AG04449 (cell line): ENCODE data around the gene LRMDA.

Source experiments
- CTCF ChIA-PET: fragments of 350-600 bp; formaldehyde crosslinking; extraction: SDS; loops from one replicate; lab custom pipeline; 2021; ENCODE audit warnings: antibody characterized with exemption; lab: Yijun Ruan, JAX
- POLR2A ChIA-PET: fragments of 400-600, 350-600 bp; formaldehyde crosslinking; extraction: SDS; loops from one replicate; lab custom pipeline; 2020; ENCODE audit warnings: antibody characterized with exemption, inconsistent platforms; lab: Yijun Ruan, JAX
- DNase-seq: peaks from one replicate; pipeline ENCODE4 v3.0.0-alpha.2; 2010; ENCODE audit warnings: low read depth, low spot score
- H3K4me3 ChIP-seq: 2 replicates; pipeline ENCODE4 v1.5.1; 2011; ENCODE audit warnings: low read depth, mild to moderate bottlenecking, control low read depth, low read length
- TF ChIP-seq, protein P1 (sequence below): IDR thresholded peaks from one replicate; pipeline ENCODE4 v1.5.1; 2011; ENCODE audit warnings: mild to moderate bottlenecking, moderate library complexity, low read length, control low read depth, inconsistent platforms; ENCODE audit not compliant: insufficient read depth; ENCODE audit errors: missing control alignments

Gene LRMDA

DNA sequence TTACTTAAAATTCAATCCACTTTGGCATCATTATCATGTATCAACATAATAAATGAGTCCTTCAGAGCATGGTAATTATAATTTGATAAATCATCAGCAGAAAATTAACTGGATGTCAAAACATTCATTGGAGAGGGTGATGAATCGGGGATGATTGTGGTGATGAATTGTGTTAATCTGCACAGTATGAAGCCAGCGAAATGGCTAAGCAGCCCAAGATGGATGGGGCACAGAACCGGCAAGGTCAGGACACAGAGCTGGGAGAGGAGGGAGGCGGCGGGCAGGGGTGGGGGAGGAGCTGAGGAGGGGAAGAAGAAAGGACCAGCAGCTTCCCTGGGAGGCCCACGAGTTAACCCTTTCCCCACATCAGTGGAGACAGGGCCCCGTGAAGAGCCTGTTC is 536.1 kb downstream of the LRMDA start:
- TF ChIP-seq, protein P1, sequence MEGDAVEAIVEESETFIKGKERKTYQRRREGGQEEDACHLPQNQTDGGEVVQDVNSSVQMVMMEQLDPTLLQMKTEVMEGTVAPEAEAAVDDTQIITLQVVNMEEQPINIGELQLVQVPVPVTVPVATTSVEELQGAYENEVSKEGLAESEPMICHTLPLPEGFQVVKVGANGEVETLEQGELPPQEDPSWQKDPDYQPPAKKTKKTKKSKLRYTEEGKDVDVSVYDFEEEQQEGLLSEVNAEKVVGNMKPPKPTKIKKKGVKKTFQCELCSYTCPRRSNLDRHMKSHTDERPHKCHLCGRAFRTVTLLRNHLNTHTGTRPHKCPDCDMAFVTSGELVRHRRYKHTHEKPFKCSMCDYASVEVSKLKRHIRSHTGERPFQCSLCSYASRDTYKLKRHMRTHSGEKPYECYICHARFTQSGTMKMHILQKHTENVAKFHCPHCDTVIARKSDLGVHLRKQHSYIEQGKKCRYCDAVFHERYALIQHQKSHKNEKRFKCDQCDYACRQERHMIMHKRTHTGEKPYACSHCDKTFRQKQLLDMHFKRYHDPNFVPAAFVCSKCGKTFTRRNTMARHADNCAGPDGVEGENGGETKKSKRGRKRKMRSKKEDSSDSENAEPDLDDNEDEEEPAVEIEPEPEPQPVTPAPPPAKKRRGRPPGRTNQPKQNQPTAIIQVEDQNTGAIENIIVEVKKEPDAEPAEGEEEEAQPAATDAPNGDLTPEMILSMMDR: no peak
- no peak overlapping the region for H3K4me3 ChIP-seq
- no peak for DNase-seq
- CTCF ChIA-PET: no interaction called here
- POLR2A ChIA-PET: no interaction called here

DNA sequence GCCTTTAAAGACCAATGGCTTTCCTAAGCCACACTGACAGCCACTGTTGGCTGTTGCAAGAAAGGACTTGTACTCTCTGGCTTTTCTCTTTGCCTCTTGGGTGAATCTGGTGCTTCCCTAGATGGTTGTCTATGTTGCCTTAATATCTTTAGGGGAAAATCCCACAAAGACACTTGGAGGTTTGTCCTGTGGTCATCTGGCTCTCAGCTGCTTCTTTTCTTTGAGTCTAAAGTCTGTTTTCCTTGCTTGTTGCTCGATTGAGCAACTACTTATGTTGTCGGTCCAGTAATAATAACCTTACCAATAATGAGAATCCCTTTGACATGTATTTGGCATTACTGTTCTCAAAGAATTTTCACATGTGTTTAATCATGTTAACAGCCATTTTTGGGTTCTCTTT is 537.6 kb downstream of the LRMDA start:
- no peak overlapping the region for H3K4me3 ChIP-seq
- ChIA-PET POLR2A (no interaction called here), CTCF (interaction anchor here (1.2 kb wide), 1 partner anchor 10 kb away, joined by 3 read pairs; no protein-coding TSS in a partner anchor)
- TF ChIP-seq, protein P1: no peak
- DNase-seq: no peak

DNA sequence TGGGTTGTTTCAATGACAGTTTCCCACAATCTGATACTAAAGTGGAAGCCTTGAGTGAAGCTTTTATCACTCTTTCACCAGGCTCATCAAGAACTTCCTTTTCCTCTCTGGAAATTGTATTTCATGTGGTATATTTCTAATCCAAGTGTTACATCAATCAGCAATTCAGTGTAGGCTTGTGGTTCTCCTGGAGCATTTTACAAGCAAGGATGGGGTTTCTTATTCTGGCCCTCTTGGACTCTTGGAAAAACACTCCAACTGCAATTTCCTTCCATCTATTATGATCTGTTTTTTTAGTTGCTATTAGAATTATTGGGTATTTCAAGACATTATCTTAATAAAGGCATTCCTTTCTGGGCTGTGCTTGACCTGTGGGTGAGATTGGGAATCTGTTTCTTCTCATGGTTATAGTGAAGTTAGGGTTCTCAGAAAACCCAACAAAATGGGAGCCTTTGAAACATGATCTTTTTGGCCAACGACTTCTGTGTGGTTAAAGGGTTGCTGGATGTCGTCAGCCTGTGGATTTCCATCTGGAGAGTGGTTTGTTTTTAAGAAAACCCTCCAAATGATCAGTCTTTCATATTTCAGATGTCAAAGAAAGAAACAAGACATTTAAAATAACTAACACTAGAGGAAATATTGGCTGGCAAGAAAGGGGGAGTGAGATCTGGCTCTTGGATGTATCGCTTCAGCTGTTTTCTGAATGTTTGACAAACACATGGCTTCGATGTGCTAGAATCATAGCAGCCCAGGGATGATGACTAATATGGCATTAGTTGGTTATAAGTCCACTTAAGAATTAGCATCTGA is 540.2 kb downstream of the LRMDA start:
- TF ChIP-seq, protein P1: no peak
- H3K4me3 ChIP-seq: no peak overlapping the region
- DNase-seq: no peak
- POLR2A ChIA-PET: interaction anchor here (0.7 kb wide), 1 partner anchor 12 kb away, joined by 3 read pairs; no protein-coding TSS in a partner anchor
- CTCF ChIA-PET: no interaction called here

DNA sequence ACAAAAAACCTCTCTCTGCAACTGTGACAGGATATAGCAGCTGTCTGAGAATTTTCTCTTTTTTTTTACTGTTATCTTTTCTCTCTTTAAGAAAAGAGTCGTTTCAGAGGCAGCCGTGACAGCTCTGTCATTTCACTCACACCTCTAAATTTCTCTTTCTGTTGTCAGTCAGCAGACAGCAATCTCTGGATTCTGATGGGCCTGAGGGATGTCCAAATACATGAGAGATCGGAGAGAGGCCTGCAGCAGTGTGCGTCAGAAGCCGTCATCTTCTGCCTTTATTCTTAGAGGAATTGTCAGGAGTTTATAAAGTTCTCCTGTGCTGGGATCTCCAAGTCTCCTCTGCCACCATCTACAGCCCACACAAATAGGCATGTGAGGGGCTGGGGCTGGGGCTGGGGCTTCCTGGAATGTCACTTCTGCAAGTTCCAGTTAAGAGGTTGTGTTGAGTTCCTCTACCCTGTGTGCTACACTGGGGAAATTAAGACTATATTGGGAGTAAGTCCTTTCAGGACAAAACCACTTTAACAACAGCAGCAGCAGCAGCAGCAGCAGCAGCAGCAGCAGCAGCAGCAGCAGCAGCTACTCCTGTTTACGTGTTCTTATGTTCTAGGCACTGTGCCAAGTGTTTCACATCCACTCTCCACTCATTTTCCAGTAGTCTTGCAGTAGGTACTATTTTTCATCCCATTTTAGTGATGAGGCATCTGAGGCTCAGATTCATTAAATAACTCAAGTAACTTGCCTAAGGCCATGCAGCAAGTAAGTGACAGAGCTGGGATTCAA is 541.3 kb downstream of the LRMDA start:
- DNase-seq: no peak
- POLR2A ChIA-PET: interaction anchor here (0.7 kb wide), 1 partner anchor 13 kb away, joined by 3 read pairs; no protein-coding TSS in a partner anchor
- CTCF ChIA-PET: no interaction called here
- TF ChIP-seq, protein P1: no peak
- H3K4me3 ChIP-seq: no peak overlapping the region

DNA sequence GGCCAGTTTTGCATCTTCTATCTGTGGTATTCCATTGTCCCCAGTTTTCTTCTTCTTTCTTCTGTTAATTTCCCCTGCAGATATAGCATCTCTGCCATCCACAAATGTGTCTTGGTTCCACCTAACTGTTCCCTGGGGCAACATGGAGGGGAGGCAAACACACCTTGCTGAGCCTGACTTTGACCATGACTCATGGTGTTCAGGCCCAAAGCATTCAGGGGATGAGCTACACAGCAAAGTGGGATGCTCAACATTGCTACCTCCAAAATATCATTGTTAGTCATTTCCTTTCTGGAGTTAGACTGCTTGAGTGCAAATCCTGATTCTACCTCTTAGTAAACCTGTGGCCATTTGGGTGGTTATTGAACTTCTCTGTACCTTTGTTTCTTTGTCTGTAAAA is 542.7 kb downstream of the LRMDA start:
- no peak overlapping the region for H3K4me3 ChIP-seq
- ChIA-PET POLR2A (no interaction called here), CTCF (no interaction called here)
- TF ChIP-seq, protein P1: no peak
- DNase-seq: no peak

DNA sequence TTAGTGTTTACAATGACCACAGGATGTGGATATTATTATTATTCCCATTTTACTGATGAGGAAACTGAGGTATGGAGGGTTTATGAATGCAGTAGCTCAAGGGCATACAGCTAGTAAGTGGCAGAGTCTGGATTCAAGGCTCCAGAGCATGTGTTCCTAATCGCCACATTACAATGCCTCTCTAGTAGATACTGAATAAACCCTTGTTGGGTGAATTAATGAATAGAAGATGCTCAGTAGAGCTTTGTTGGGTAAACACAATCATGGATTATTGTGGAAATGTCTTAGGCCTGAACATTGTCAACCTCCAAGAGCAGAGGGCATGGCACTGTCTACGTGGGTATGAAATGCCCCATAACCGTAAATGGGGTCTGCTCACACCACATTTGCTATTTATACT is 545.3 kb downstream of the LRMDA start:
- DNase-seq: no peak
- POLR2A ChIA-PET: no interaction called here
- TF ChIP-seq, protein P1: no peak
- CTCF ChIA-PET: no interaction called here
- H3K4me3 ChIP-seq: no peak overlapping the region
